Kidney (tissue), 14 donors: Measurements from ENCODE around the gene EBF3. TPM values are rescaled to one million over a fixed set of nuclear protein-coding genes. Genes with fewer than 3 reads are reported as not detected.

Experiments
- DNase-seq, 5 donors: peaks; one replicate each; pipeline ENCODE4 v3.0.0-alpha.2; 2013 to 2020
- FAIRE-seq: peaks from 2 replicates; lab custom pipeline; 2012; peaks lifted over from hg19 to GRCh38; lab: Jason Lieb, UNC
- H3K27ac ChIP-seq, 2 donors: one replicate each; pipeline ENCODE4 v1.7.0; 2013; ENCODE audit warnings: low read depth in 2 of 2, low read length in 2 of 2, inconsistent platforms in 1 of 2
- H3K27me3 ChIP-seq: one replicate; pipeline ENCODE4 v1.7.1; 2013; ENCODE audit warnings: low read length, inconsistent platforms; ENCODE audit not compliant: control insufficient read depth, insufficient read depth
- H3K36me3 ChIP-seq, 3 donors: one replicate each; pipeline versions ENCODE4 v1.7.0 to v1.7.1; 2013; ENCODE audit warnings: low read length in 3 of 3, control low read depth in 1 of 3, inconsistent platforms in 1 of 3; ENCODE audit not compliant: insufficient read depth in 3 of 3, control insufficient read depth in 2 of 3
- H3K4me1 ChIP-seq, 3 donors: one replicate each; pipeline versions ENCODE4 v1.7.0 to v1.7.1; 2013; ENCODE audit warnings: low read length in 3 of 3, inconsistent platforms in 1 of 3, low read depth in 1 of 3; ENCODE audit not compliant: control insufficient read depth in 2 of 3, insufficient read depth in 2 of 3
- H3K4me3 ChIP-seq, 3 donors: one replicate each; pipeline versions ENCODE4 v1.7.0 to v1.8.1; 2013; ENCODE audit warnings: low read length in 3 of 3, control low read depth in 1 of 3, inconsistent platforms in 1 of 3
- H3K9ac ChIP-seq, 3 donors: one replicate each; pipeline versions ENCODE4 v1.7.0 to v1.7.1; 2013; ENCODE audit warnings: low read length in 3 of 3, control low read depth in 1 of 3, inconsistent platforms in 1 of 3
- H3K9me3 ChIP-seq, 3 donors: one replicate each; pipeline versions ENCODE4 v1.7.0 to v1.7.1; 2013; ENCODE audit warnings: low read length in 3 of 3, control low read depth in 1 of 3, inconsistent platforms in 1 of 3; ENCODE audit not compliant: control insufficient read depth in 2 of 3, insufficient read depth in 1 of 3
- intact Hi-C: fragments of 100-400 bp; cut with DNase I; formaldehyde crosslinking; loops from one replicate; pipeline ENCODE4 v1.11.1; 2022
- polyA plus RNA-seq: library from polyadenylated mRNA; stranded (reverse); fragments of 350-450 nt; fragmentation: Illumina TruSeq; extraction: RNeasy Lipid Tissue Mini Kit (QIAGEN cat#74804); gene quantifications from one replicate; pipeline ENCODE4 v1.2.3, GENCODE V29; 2014; ENCODE audit warnings: low read depth, low replicate concordance; ENCODE audit not compliant: insufficient read depth
- total RNA-seq: library from RNA; stranded (reverse); fragmentation: NEBNext Ultra II Directional; extraction: Animal tissue kit (Norgen Biotek cat#: 25700); gene quantifications from one replicate; pipeline ENCODE4 v1.2.1, GENCODE V29; 2021
- TF ChIP-seq, protein P1 (sequence below): IDR thresholded peaks from 3 replicates; pipeline ENCODE4 v1.5.1; 2012; ENCODE audit warnings: mild to moderate bottlenecking, moderate library complexity, borderline replicate concordance; ENCODE audit not compliant: insufficient read depth; ENCODE audit errors: extremely low read depth
- donor health status: control.
- donor health status: control.
- donor health status: control.
- donor health status: control.
- donor health status: control.
- donor health status: DM: yes; HTN: yes; CAD: no.
- donor health status: Normal renal cell carcinoma (clear cell type).

EBF3 gene
- total and polyA plus RNA-seq, 2 donors from 2014 or later = 0.09 to 0.98 TPM

DNA sequence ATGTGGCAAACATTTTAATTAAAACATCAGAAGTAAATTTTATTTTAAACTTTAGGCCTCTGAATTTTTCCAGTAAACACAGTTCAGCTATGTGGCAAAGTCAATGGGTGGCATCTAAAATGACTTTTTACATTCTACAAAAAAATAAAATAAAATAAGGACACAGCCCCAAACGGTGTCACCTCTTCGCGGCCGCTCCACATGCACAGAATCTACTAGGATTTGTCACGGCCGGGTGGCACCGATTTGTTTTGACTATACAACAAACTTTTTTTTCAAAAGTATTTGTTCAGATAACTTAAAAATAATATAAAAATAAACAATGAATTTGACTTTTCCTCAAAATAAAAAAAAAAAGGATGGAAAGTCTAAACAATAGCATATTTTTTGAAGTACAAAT lies 127.8 kb downstream of the EBF3 start:
- no peak for FAIRE-seq
- Histone ChIP-seq H3K27me3 (no peaks in the 10 kb centered on the region), H3K27ac (no peak overlapping the region), H3K9me3 (no peaks in the 10 kb centered on the region), H3K4me1 (no peaks in the 10 kb centered on the region), H3K4me3 (no peak overlapping the region), H3K9ac (no peak overlapping the region), H3K36me3 (no peaks in the 10 kb centered on the region)
- intact Hi-C loops = no loop called here
- TF ChIP-seq, protein P1, sequence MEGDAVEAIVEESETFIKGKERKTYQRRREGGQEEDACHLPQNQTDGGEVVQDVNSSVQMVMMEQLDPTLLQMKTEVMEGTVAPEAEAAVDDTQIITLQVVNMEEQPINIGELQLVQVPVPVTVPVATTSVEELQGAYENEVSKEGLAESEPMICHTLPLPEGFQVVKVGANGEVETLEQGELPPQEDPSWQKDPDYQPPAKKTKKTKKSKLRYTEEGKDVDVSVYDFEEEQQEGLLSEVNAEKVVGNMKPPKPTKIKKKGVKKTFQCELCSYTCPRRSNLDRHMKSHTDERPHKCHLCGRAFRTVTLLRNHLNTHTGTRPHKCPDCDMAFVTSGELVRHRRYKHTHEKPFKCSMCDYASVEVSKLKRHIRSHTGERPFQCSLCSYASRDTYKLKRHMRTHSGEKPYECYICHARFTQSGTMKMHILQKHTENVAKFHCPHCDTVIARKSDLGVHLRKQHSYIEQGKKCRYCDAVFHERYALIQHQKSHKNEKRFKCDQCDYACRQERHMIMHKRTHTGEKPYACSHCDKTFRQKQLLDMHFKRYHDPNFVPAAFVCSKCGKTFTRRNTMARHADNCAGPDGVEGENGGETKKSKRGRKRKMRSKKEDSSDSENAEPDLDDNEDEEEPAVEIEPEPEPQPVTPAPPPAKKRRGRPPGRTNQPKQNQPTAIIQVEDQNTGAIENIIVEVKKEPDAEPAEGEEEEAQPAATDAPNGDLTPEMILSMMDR = no peak
- DNase-seq = no peak

DNA sequence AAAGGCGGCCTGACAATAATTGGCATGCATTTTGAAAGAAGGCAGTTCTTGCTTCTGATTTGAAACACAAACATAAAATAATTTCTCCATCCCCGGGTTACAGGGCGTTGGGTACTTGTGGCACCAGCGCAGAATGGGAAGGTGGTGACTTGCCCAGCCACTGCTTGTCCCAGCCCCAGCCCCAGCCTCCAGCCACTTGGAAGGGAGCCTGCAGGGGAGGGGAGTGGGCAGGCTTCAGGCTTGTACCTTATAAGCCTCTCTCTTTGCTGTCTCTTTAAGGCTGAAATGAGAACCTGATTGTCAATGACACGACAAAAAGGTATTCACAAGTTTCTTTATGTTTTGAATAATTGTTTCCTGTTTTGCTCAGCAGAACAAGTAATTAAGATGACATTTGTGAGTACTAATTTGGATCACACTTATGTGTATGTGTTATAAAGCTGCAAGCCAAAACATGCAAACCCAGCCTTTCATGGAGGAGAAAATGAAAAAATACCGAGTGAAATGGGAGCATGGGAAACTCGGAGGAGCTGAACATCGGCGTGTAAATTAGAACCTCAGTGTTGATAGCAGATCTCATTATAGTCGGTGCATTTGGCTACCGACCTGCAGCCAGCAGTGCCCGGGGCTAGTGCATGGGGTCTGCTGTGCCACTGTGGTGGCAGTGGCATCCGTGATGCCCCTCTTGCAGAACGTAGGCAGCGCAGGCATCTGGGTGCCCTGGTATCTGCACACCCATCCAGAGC lies 129.9 kb downstream of the EBF3 start:
- TF ChIP-seq, protein P1 = no peak
- no peak for FAIRE-seq
- H3K4me3 ChIP-seq = no peak overlapping the region
- H3K27me3 ChIP-seq = no peaks in the 10 kb centered on the region
- no peak overlapping the region for H3K27ac ChIP-seq
- H3K9me3 ChIP-seq = no peaks in the 10 kb centered on the region
- H3K36me3 ChIP-seq = no peaks in the 10 kb centered on the region
- intact Hi-C loops = no loop called here
- H3K9ac ChIP-seq = no peak overlapping the region
- no peak for DNase-seq
- H3K4me1 ChIP-seq = no peaks in the 10 kb centered on the region

DNA sequence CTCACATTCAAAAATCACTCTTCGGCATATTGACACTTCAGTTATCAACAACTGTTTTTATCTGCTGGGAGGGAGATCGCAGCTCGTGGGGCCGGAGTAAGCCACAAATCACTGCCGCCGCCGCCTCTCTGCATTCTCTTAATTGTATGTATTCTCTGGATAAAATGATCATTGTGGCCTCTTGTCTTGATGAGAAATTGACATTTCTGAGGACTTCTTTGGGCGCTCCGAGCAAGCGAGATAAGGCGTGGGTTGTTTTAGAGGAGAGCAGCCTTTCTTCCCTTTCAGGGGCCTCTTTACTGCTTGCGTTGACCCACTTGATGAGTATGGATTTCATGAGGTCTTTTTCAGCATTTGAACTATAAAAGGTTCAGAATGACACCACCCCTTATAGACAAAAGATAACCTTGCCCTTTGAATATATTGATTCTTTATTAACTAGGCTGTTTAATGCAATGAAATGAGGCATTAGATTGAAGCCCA lies 130.6 kb downstream of the EBF3 start:
- DNase-seq (no peak), FAIRE-seq (no peak)
- TF ChIP-seq, protein P1 = no peak
- H3K4me3 ChIP-seq = no peak overlapping the region
- H3K36me3 ChIP-seq = no peaks in the 10 kb centered on the region
- no peak overlapping the region for H3K9ac ChIP-seq
- intact Hi-C loops = no loop called here
- no peaks in the 10 kb centered on the region for H3K4me1 ChIP-seq
- no peak overlapping the region for H3K27ac ChIP-seq
- H3K9me3 ChIP-seq = no peaks in the 10 kb centered on the region
- H3K27me3 ChIP-seq = no peaks in the 10 kb centered on the region
